Smooth muscle cell (in vitro differentiated cells): ENCODE results near the gene SCAPER. TPM values are rescaled to one million over a fixed set of nuclear protein-coding genes. Genes with fewer than 3 reads are reported as not detected.

Experiments used
- DNase-seq: peaks from one replicate; lab custom pipeline; 2025; ENCODE audit not compliant: unreplicated experiment; lab: John Stamatoyannopoulos, UW
- H2AFZ ChIP-seq: fragments of 200-600 bp; sonication (generic); 2 replicates; pipeline ENCODE4 v1.6.0; 2016; ENCODE audit warnings: antibody characterized with exemption, low read depth, mild to moderate bottlenecking
- H3F3A ChIP-seq: fragments of 200-600 bp; sonication (generic); 2 replicates; pipeline ENCODE4 v1.6.0; 2017; ENCODE audit warnings: antibody characterized with exemption, low read depth
- H3K27ac ChIP-seq: fragments of 200-600 bp; sonication (generic); 2 replicates; pipeline ENCODE4 v1.5.1; 2016; ENCODE audit warnings: low read depth, mild to moderate bottlenecking
- H3K27me3 ChIP-seq: fragments of 200-600 bp; sonication (generic); 2 replicates; pipeline ENCODE4 v1.6.1; 2016; ENCODE audit warnings: low read depth, mild to moderate bottlenecking
- H3K36me3 ChIP-seq: fragments of 200-600 bp; sonication (generic); 2 replicates; pipeline ENCODE4 v1.5.1; 2016; ENCODE audit warnings: low read depth
- H3K4me1 ChIP-seq: fragments of 200-600 bp; sonication (generic); 2 replicates; pipeline ENCODE4 v1.5.1; 2016; ENCODE audit warnings: low read depth
- H3K4me2 ChIP-seq: fragments of 200-600 bp; sonication (generic); 2 replicates; pipeline ENCODE4 v1.6.0; 2016; ENCODE audit warnings: mild to moderate bottlenecking
- H3K4me3 ChIP-seq: fragments of 200-600 bp; sonication (generic); 2 replicates; pipeline ENCODE4 v1.5.1; 2016; ENCODE audit warnings: mild to moderate bottlenecking
- H3K79me2 ChIP-seq: fragments of 200-600 bp; sonication (generic); 2 replicates; pipeline ENCODE4 v1.6.0; 2016; ENCODE audit warnings: low read depth, mild to moderate bottlenecking
- H3K9ac ChIP-seq: fragments of 200-600 bp; sonication (generic); 2 replicates; pipeline ENCODE4 v1.6.0; 2016; ENCODE audit warnings: low read depth
- H3K9me3 ChIP-seq: fragments of 200-600 bp; sonication (generic); replicated peaks from 2 replicates; pipeline ENCODE4 v1.5.1; 2016; ENCODE audit warnings: low read depth
- H4K20me1 ChIP-seq: fragments of 200-600 bp; sonication (generic); 2 replicates; pipeline ENCODE4 v1.6.0; 2016; ENCODE audit warnings: low read depth
- CTCF ChIP-seq: fragments of 200-600 bp; sonication (generic); IDR thresholded peaks from 2 replicates; pipeline ENCODE4 v1.5.1; 2017; ENCODE audit warnings: borderline replicate concordance, mild to moderate bottlenecking, antibody characterized with exemption; ENCODE audit not compliant: insufficient read depth, poor library complexity, severe bottlenecking
- WGBS: methylation state at CpG from one replicate; pipeline ENCODE4 v1.1.7; 2016; ENCODE audit warnings: low lambda C conversion rate; 5-methylcytosine and 5-hydroxymethylcytosine counted together
- polyA plus RNA-seq: library from polyadenylated mRNA; unstranded; fragments of >200 nt; fragmentation: Nextera tagmentation; extraction: Ambion mirVana; gene quantifications from 2 replicates; pipeline ENCODE4 v1.2.1, GENCODE V29; 2016
- total RNA-seq: library from RNA; depleted of rRNA; stranded (reverse); fragments of >200 nt; gene quantifications from 2 replicates; pipeline ENCODE4 v1.2.3, GENCODE V29; 2014

Gene SCAPER
- total and polyA plus RNA-seq, 2 experiments from 2014 or later, result 6.6 to 34.3 TPM

GRCh38 chr15:76916369-76916768 is 11.2 kb upstream of the SCAPER start:
- H3K4me2 ChIP-seq, result no peak overlapping the region
- TF ChIP-seq CTCF, result no peak
- no peaks in the 10 kb centered on the region for H4K20me1 ChIP-seq
- H3K27ac ChIP-seq, result no peak overlapping the region
- H3K27me3 ChIP-seq, result peaks cover 25% of the 10 kb centered on the region
- DNase-seq, result no peak
- H3K79me2 ChIP-seq, result no peaks in the 10 kb centered on the region
- H3K9ac ChIP-seq, result no peak overlapping the region
- no peak overlapping the region for H3K4me3 ChIP-seq
- WGBS, result 95% methylated on average over 13 of the region's 13 CpGs
- H3F3A ChIP-seq, result no peaks in the 10 kb centered on the region
- no peaks in the 10 kb centered on the region for H3K9me3 ChIP-seq
- no peaks in the 10 kb centered on the region for H3K4me1 ChIP-seq
- no peaks in the 10 kb centered on the region for H3K36me3 ChIP-seq
- no peak overlapping the region for H2AFZ ChIP-seq

- DNase-seq, result no peak
- WGBS, result 70% methylated on average over 2 of the region's 2 CpGs
- Histone ChIP-seq H3K36me3 (no peaks in the 10 kb centered on the region), H3K27me3 (peaks cover 25% of the 10 kb centered on the region), H3K4me3 (no peak overlapping the region), H3K79me2 (no peaks in the 10 kb centered on the region), H4K20me1 (no peaks in the 10 kb centered on the region), H3K9me3 (no peaks in the 10 kb centered on the region), H3K9ac (no peak overlapping the region), H3K4me2 (no peak overlapping the region), H2AFZ (no peak overlapping the region), H3K4me1 (no peaks in the 10 kb centered on the region), H3F3A (no peaks in the 10 kb centered on the region), H3K27ac (no peak overlapping the region)
- no peak for TF ChIP-seq CTCF
Observed at GRCh38 chr15:76913737-76914136, 8.6 kb upstream of the SCAPER start.

GRCh38 chr15:76912430-76912829 is 7.3 kb upstream of the SCAPER start:
- peaks cover 18% of the 10 kb centered on the region for H3K27me3 ChIP-seq
- H4K20me1 ChIP-seq, result no peaks in the 10 kb centered on the region
- DNase-seq, result no peak
- H2AFZ ChIP-seq, result no peak overlapping the region
- no peaks in the 10 kb centered on the region for H3K4me1 ChIP-seq
- no peak for TF ChIP-seq CTCF
- no peaks in the 10 kb centered on the region for H3K9me3 ChIP-seq
- no peaks in the 10 kb centered on the region for H3K79me2 ChIP-seq
- H3K27ac ChIP-seq, result no peak overlapping the region
- WGBS, result 90% methylated on average over 4 of the region's 4 CpGs
- no peaks in the 10 kb centered on the region for H3K36me3 ChIP-seq
- H3K4me2 ChIP-seq, result no peak overlapping the region
- H3F3A ChIP-seq, result no peaks in the 10 kb centered on the region
- no peak overlapping the region for H3K4me3 ChIP-seq
- H3K9ac ChIP-seq, result no peak overlapping the region

- Histone ChIP-seq H3K36me3 (no peaks in the 10 kb centered on the region), H3K27ac (no peak overlapping the region), H3K4me3 (peak overlapping the region; percentile 98), H3K9ac (no peak overlapping the region), H3K4me2 (peak overlapping the region; percentile 96), H2AFZ (peak overlapping the region; percentile 88), H3F3A (peaks cover 9% of the 10 kb centered on the region), H3K9me3 (no peaks in the 10 kb centered on the region), H4K20me1 (no peaks in the 10 kb centered on the region), H3K27me3 (no peaks in the 10 kb centered on the region), H3K79me2 (peaks cover 9% of the 10 kb centered on the region), H3K4me1 (peaks cover 9% of the 10 kb centered on the region)
- TF ChIP-seq CTCF, result no peak
- 46% methylated on average over 9 of the region's 9 CpGs for WGBS
- no peak for DNase-seq
Observed at GRCh38 chr15:76905855-76906254, 715 bp upstream of the SCAPER start.
